Measurements from ENCODE around the gene RCL1. TPM values are rescaled to one million over a fixed set of nuclear protein-coding genes. Genes with fewer than 3 reads are reported as not detected.
"Not testable (repeated sequence)": the region's sequence is repeated elsewhere in the genome, so short reads cannot be mapped to it uniquely, and the experiment has no call there.

RCL1 gene
- total RNA-seq, 1 experiment from 2014 or later = 27.0 TPM

DNA sequence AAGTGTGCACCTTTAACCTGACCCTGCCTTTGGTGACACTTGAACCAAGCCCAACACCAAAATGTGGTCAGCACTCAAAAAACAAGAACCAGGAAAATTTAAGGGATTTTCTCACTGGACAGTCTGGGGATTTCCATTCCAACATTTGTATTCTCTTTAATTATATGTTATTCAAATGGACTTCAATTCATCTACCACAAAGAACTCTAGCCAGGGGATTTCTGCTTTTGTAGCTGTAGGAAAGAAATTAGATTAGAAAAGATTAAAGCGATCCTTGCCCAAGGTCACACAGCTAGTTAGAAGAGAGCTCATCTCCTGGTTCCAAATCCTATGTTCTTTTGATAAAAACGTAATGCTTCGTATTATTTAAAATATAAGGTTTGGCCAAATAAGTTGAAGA is 97.5 kb downstream of the RCL1 start:
- H3K27me3 ChIP-seq = no peaks in the 10 kb centered on the region
- no peak overlapping the region for H3K4me3 ChIP-seq
- DNase-seq = no peak
- H3K27ac ChIP-seq = no peak overlapping the region
- H3K9me3 ChIP-seq (replicated peaks) = no peaks in the 10 kb centered on the region
- H3K4me1 ChIP-seq = no peaks in the 10 kb centered on the region
- H3K36me3 ChIP-seq = no peaks in the 10 kb centered on the region

DNA sequence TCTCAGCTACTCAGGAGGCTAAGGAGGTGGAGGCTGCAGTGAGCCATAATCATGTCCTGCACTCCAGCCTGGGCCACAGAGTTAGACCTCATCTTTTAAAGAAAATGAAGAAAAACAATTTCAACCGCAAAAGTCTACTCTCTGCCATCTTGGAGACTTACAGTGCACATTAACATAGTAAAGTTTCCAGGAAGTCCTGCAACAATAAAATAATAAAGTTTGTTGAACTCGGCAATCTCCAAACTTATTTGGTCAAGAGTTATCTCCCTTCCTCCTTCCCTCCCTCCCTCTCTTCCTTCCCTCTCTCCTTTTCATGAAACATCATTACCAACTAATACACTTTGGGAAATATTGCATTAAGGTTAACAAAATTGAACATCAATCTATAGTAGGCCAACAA is 98.2 kb downstream of the RCL1 start:
- Histone ChIP-seq H3K4me3 (no peak overlapping the region), H3K27ac (no peak overlapping the region), H3K36me3 (no peaks in the 10 kb centered on the region), H3K27me3 (no peaks in the 10 kb centered on the region), H3K4me1 (no peaks in the 10 kb centered on the region), H3K9me3 (replicated peaks) (no peaks in the 10 kb centered on the region)
- no peak for DNase-seq

DNA sequence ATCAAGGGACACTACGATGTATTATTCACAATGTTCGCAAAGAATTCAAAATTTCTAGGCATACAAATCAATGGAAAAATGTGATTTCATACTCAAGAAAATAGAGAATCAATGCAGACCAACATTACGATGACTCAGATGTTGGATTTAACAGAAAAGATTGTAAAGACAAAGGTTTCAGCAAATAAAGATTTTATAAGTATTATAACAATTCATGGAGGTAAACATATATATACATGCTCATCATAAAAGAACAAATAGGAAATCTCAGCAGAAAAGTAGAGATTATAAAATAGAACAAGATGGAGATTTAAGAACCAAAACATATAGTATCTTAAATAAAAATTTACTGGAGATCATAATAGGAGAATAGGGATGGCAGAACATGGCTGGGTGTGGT is 98.9 kb downstream of the RCL1 start:
- Histone ChIP-seq H3K27ac (no peak overlapping the region), H3K27me3 (no peaks in the 10 kb centered on the region), H3K9me3 (replicated peaks) (no peaks in the 10 kb centered on the region), H3K4me1 (no peaks in the 10 kb centered on the region), H3K36me3 (no peaks in the 10 kb centered on the region), H3K4me3 (no peak overlapping the region)
- no peak for DNase-seq

DNA sequence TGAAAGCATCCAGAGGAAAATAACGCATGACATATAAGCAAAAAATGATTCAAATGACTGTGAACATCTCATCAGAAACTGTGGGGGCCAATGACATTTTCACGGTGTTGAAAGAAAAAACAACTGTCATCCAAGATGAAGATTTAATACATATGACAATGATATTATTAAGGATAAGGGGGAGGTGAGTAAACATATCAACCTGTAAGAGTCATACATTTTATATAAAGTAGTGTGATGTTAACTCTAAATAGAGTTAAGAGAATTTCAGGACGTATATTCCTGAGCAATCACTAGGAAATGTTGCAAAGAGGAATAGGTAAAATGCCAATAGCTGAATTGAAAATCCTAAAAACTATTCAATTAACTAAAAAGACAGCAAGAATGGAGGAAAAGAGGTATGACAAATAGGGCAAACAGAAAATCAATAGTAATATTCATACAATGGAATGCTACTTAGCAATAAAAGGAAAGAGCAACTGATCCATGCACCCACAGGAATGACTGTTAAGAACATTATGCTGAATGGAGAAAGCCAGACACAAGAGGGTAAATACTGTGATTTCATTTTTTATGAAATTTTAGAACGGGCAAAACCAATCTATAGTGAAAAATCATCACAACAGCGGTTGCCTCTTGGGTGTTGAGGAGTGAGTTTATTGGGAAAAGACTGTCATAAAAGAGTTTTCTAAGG is 99.9 kb downstream of the RCL1 start:
- H3K27ac ChIP-seq = no peak overlapping the region
- DNase-seq = no peak
- no peaks in the 10 kb centered on the region for H3K4me1 ChIP-seq
- no peak overlapping the region for H3K4me3 ChIP-seq
- H3K36me3 ChIP-seq = no peaks in the 10 kb centered on the region
- no peaks in the 10 kb centered on the region for H3K9me3 ChIP-seq (replicated peaks)
- H3K27me3 ChIP-seq = no peaks in the 10 kb centered on the region

DNA sequence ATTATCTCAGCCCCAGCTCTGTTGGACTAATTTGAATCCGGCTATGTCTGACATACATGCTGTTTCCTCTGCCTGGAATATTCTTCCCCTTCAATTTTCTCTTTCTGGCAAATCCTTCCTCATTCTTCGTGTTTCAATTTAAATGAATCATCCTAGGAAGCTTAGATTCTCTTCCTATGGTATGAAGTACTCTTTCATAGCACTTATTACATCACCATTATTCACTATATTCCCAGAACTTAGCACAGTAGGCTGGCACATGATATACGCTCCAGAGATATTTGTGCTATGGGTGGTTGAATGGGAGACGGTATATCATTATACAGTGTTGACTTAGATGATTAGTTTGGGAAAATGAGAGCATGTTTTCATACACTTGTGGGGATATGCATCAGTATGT is 101.3 kb downstream of the RCL1 start:
- Histone ChIP-seq H3K4me1 (no peaks in the 10 kb centered on the region), H3K9me3 (replicated peaks) (no peaks in the 10 kb centered on the region), H3K27me3 (no peaks in the 10 kb centered on the region), H3K4me3 (no peak overlapping the region), H3K27ac (no peak overlapping the region), H3K36me3 (no peaks in the 10 kb centered on the region)
- DNase-seq = no peak

DNA sequence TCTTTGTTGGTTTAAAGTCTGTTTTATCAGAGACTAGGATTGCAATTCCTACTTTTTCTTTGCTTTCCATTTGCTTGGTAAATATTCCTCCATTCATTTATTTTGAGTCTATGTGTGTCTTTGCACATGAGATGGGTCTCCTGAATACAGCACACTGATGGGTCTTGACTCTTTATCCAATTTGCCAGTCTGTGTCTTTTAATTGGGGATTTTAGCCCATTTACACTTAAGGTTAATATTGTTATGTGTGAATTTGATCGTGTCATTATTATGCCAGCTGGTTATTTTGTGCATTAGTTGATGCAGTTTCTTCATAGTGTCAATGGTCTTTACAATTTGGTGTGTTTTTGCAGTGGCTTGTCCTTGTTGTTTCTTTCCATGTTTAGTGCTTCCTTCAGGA is 107.1 kb downstream of the RCL1 start:
- H3K9me3 ChIP-seq (replicated peaks); H3K4me3 ChIP-seq; H3K36me3 ChIP-seq; H3K4me1 ChIP-seq; DNase-seq; H3K27me3 ChIP-seq; H3K27ac ChIP-seq: not testable (repeated sequence)

DNA sequence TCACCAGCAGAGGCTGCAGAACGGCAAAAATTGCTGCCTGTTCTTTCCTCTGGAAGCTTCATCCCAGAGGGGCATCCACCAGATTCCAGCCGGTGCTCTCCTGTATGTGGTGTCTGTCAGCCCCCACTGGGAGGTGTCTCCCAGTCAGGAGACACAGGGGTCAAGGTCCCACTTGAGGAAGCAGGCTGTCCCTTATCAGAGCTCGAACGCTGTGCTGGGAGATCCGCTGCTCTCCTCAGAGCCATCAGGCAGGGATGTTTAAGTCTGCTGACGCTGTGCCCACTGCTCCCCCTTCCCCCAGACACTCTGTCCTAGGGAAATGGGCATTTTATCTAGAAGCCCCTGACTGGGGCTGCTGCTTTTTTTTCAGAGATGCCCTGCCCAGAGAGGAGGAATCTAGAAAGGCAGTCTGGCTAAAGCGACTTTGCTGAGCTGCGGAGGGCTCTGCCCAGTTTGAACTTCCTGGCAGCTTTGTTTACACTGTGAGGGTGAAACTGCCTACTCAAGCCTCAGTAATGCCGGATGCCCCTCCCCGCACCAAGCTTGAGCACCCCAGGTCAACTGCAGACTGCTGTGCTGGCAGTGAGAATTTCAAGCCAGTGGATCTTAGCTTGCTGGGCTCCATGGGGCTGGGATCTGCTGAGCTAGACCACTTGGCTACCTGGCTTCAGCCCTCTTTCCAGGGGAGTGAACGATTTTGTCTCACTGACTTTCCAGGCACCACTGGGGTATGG is 108.8 kb downstream of the RCL1 start:
- H3K4me3 ChIP-seq; H3K9me3 ChIP-seq (replicated peaks); H3K27ac ChIP-seq; DNase-seq; H3K27me3 ChIP-seq; H3K36me3 ChIP-seq: not testable (repeated sequence)
- H3K4me1 ChIP-seq = peaks cover 10% of the 10 kb centered on the region

DNA sequence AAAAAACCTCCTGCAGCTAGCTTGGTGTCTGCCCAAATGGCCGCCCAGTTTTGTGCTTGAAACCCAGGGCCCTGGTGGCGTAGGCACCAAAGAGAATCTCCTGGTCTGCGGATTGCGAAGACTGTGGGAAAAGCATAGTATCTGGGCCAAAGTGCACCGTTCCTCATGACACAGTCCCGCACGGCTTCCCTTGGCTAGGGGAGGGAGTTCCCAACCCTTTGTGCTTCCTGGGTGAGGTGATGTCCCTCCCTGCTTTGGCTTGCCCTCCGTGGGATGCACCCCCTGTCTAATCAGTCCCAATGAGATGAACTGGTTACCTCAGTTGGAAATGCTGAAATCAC is 109.4 kb downstream of the RCL1 start:
- H3K9me3 ChIP-seq (replicated peaks) = no peaks in the 10 kb centered on the region
- H3K27me3 ChIP-seq = no peaks in the 10 kb centered on the region
- no peak for DNase-seq
- H3K4me1 ChIP-seq = peaks cover 10% of the 10 kb centered on the region
- no peaks in the 10 kb centered on the region for H3K36me3 ChIP-seq
- H3K4me3 ChIP-seq = no peak overlapping the region
- H3K27ac ChIP-seq = no peak overlapping the region

DNA sequence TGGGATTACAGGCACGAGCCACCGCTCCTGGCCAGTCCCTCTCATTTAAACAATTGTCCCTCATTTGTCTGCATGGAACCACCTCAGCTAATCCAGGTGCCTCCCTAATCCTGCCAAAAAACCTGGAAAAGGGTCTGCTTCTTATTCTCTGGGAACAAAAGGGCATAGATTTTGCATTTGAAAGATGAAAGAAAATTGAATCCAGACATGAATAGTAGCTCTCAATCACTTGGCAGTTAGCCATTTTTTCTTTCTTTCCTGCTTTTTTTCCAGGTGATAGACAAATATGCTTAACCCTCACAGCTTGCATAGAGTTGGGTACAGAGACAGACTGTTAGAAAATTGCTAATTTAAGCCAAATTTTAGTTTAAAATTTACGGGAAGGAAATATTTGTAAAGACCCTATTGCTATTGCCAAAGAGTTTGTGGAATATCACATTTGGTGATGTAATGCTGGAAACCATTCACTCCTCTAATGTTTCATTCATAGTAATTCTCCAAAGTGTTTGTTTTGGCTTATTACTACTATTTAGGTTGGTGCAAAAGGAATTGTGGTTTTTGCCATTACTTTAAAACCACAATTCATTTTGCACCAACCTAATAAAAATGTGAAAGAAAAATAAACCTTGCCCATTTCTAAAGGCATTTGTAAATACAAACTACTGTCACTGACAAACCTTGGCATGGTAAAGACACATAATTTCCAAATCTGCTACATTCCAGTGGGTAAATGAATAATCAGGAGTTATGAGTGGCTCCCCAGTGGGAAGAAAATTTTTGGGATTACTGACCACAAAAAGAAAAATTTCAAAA is 111.8 kb downstream of the RCL1 start:
- H3K27me3 ChIP-seq = no peaks in the 10 kb centered on the region
- no peak overlapping the region for H3K27ac ChIP-seq
- DNase-seq = no peak
- no peaks in the 10 kb centered on the region for H3K9me3 ChIP-seq (replicated peaks)
- H3K36me3 ChIP-seq = no peaks in the 10 kb centered on the region
- peaks cover 10% of the 10 kb centered on the region for H3K4me1 ChIP-seq
- no peak overlapping the region for H3K4me3 ChIP-seq

DNA sequence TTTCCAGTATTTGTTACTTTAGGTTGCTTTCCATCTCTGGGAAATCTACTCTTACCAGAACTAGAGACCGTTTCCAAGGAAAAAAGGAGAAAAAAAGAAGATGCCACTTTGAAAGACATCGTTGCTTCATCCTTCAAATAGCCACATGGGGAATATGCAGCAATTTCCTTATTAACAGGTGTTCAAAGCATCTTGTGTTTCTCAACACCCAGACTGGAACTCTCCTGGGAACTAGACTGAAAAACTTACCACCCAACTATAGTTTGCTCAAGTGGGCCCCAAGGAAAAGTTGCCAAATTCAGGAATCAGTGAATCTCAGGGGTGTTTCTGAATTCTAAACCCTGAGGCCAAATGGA is 112.4 kb downstream of the RCL1 start:
- H3K9me3 ChIP-seq (replicated peaks) = no peaks in the 10 kb centered on the region
- H3K27ac ChIP-seq = no peak overlapping the region
- H3K36me3 ChIP-seq = no peaks in the 10 kb centered on the region
- no peaks in the 10 kb centered on the region for H3K27me3 ChIP-seq
- no peak overlapping the region for H3K4me3 ChIP-seq
- peak in 1 of 2 experiments; percentile 6 for DNase-seq
- H3K4me1 ChIP-seq = peaks cover 10% of the 10 kb centered on the region

Other genes starting within 250 kb of the RCL1 start
- 1.3 and 1.4 TPM in 2 replicates for gene PLPP6, start 130.7 kb upstream of the RCL1 start, total RNA-seq (2014; rRNA removed; shearing (Covaris generic))
- 0.28 TPM in 1 of 2 replicates, not detected in the other for gene SPATA6L, start 126.5 kb upstream of the RCL1 start, total RNA-seq (2014; rRNA removed; shearing (Covaris generic))
- gene CDC37L1, start 113.4 kb upstream of the RCL1 start, total RNA-seq (2014; rRNA removed; shearing (Covaris generic)) = 9.9 and 12.6 TPM in 2 replicates
- 41.0 and 42.2 TPM in 2 replicates for gene AK3, start 51.7 kb upstream of the RCL1 start, total RNA-seq (2014; rRNA removed; shearing (Covaris generic))
- 3.7 TPM in 2 replicates for gene JAK2, start 192.3 kb downstream of the RCL1 start, total RNA-seq (2014; rRNA removed; shearing (Covaris generic))

Data from SJCRH30 (cell line).